ENCODE results near the gene SPRR2F. TPM values are rescaled to one million over a fixed set of nuclear protein-coding genes. Genes with fewer than 3 reads are reported as not detected.

The SPRR2F gene
- not detected for total RNA-seq

GRCh38 chr1:153113416-153113815 is at the start of gene SPRR2F:
Gene SPRR2F (minus strand): TSS chr1:153113516. CDS start chr1:153112733, 783 bp downstream.
- no peaks in the 10 kb centered on the region for H3K27me3 ChIP-seq
- H3K27ac ChIP-seq: no peak within 1 kb of the TSS
- no peaks in the 10 kb centered on the region for H3K4me1 ChIP-seq
- DNase-seq: no peak
- intact Hi-C loops (cut with DNase I): no loop called here
- WGBS, 2 donors: 78 to 80% methylated on average over 3 of the region's 3 CpGs
- H3K4me3 ChIP-seq (replicated peaks in 1 of 3): no peak within 1 kb of the TSS
- no peak for TF ChIP-seq CTCF (IDR thresholded peaks at IDR 0.05)
- TF ChIP-seq POLR2A (IDR thresholded peaks at IDR 0.05): no peak
- no peaks in the 10 kb centered on the region for H3K9me3 ChIP-seq
- H3K36me3 ChIP-seq: no peaks in the 10 kb centered on the region

- no peaks in the 10 kb centered on the region for H3K36me3 ChIP-seq
- no peaks in the 10 kb centered on the region for H3K27me3 ChIP-seq
- intact Hi-C loops (cut with DNase I): no loop called here
- DNase-seq: no peak
- no peaks in the 10 kb centered on the region for H3K9me3 ChIP-seq
- H3K4me3 ChIP-seq (replicated peaks in 1 of 3): no peak overlapping the region
- no peaks in the 10 kb centered on the region for H3K4me1 ChIP-seq
- no peak for TF ChIP-seq CTCF (IDR thresholded peaks at IDR 0.05)
- TF ChIP-seq POLR2A (IDR thresholded peaks at IDR 0.05): no peak
- H3K27ac ChIP-seq: no peak overlapping the region
- WGBS, 2 donors: 85 to 91% methylated on average over 2 of the region's 2 CpGs
Observed at GRCh38 chr1:153155541-153155940, 42.2 kb upstream of the SPRR2F start.

- TF ChIP-seq CTCF (IDR thresholded peaks at IDR 0.05): no peak
- TF ChIP-seq POLR2A (IDR thresholded peaks at IDR 0.05): no peak
- 70 to 73% methylated on average over 3 of the region's 3 CpGs for WGBS, 2 donors
- Histone ChIP-seq H3K27me3 (no peaks in the 10 kb centered on the region), H3K4me3 (replicated peaks in 1 of 3) (no peak overlapping the region), H3K36me3 (no peaks in the 10 kb centered on the region), H3K27ac (no peak overlapping the region), H3K4me1 (no peaks in the 10 kb centered on the region), H3K9me3 (no peaks in the 10 kb centered on the region)
- DNase-seq: no peak
- intact Hi-C loops (cut with DNase I): no loop called here
Observed at GRCh38 chr1:153152481-153152880, 39.2 kb upstream of the SPRR2F start.

GRCh38 chr1:153150846-153151245 is 37.5 kb upstream of the SPRR2F start, which contains the start of gene SPRR2G:
Gene SPRR2G (minus strand): TSS chr1:153150890. CDS start chr1:153150110, 780 bp downstream.
- intact Hi-C loops (cut with DNase I): no loop called here
- Histone ChIP-seq H3K4me1 (no peaks in the 10 kb centered on the region), H3K36me3 (no peaks in the 10 kb centered on the region), H3K4me3 (replicated peaks in 1 of 3) (no peak within 1 kb of the TSS), H3K27me3 (no peaks in the 10 kb centered on the region), H3K9me3 (no peaks in the 10 kb centered on the region), H3K27ac (no peak within 1 kb of the TSS)
- TF ChIP-seq POLR2A (IDR thresholded peaks at IDR 0.05) (no peak), CTCF (IDR thresholded peaks at IDR 0.05) (no peak)
- DNase-seq: no peak
- WGBS, 2 donors: 60% methylated on average over 1 of the region's 1 CpG

GRCh38 chr1:153141377-153141776 is 28.1 kb upstream of the SPRR2F start:
- no peaks in the 10 kb centered on the region for H3K4me1 ChIP-seq
- DNase-seq: no peak
- no peaks in the 10 kb centered on the region for H3K9me3 ChIP-seq
- TF ChIP-seq CTCF (IDR thresholded peaks at IDR 0.05): no peak
- TF ChIP-seq POLR2A (IDR thresholded peaks at IDR 0.05): no peak
- intact Hi-C loops (cut with DNase I): no loop called here
- no peaks in the 10 kb centered on the region for H3K36me3 ChIP-seq
- WGBS, 2 donors: 77 to 92% methylated on average over 3 of the region's 3 CpGs
- H3K27me3 ChIP-seq: no peaks in the 10 kb centered on the region
- no peak overlapping the region for H3K27ac ChIP-seq
- H3K4me3 ChIP-seq (replicated peaks in 1 of 3): no peak overlapping the region

Measured in thyroid gland (tissue), 4 donors.